Measurements from ENCODE around the gene RTTN. TPM values are rescaled to one million over a fixed set of nuclear protein-coding genes. Genes with fewer than 3 reads are reported as not detected.

RTTN gene
- total RNA-seq, 1 experiment from 2014 or later = 25.9 TPM

DNA sequence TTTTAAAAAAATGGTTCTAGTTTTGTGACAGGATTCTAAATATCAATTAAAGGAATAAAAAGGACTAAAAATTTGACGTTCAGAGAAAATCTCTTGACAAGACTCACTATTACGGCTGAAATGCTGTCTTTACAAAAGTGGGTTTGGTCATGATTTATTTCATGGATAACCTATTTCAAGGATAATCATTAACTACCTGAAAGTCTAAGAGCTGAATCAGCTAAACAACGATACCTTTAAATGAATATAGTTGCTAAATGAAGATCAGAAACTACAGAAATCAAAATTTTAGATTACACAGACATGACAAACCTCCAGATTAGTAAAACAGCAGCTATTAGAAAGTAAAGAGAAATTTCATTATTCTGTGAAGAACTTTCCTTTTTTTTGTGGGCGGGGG is 35.7 kb downstream of the RTTN start:
- TF ChIP-seq EZH2 (IDR thresholded peaks at IDR 0.05; ENCODE audit: borderline replicate concordance, low read depth, low read length, poor library complexity, severe bottlenecking) = no peak
- TF ChIP-seq, protein P1, sequence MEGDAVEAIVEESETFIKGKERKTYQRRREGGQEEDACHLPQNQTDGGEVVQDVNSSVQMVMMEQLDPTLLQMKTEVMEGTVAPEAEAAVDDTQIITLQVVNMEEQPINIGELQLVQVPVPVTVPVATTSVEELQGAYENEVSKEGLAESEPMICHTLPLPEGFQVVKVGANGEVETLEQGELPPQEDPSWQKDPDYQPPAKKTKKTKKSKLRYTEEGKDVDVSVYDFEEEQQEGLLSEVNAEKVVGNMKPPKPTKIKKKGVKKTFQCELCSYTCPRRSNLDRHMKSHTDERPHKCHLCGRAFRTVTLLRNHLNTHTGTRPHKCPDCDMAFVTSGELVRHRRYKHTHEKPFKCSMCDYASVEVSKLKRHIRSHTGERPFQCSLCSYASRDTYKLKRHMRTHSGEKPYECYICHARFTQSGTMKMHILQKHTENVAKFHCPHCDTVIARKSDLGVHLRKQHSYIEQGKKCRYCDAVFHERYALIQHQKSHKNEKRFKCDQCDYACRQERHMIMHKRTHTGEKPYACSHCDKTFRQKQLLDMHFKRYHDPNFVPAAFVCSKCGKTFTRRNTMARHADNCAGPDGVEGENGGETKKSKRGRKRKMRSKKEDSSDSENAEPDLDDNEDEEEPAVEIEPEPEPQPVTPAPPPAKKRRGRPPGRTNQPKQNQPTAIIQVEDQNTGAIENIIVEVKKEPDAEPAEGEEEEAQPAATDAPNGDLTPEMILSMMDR (conservative IDR thresholded peaks at IDR 0.05; ENCODE audit: low read depth, low read length) = no peak
- no peak overlapping the region for H3K4me3 ChIP-seq (ENCODE audit: low read depth, low read length, poor library complexity, severe bottlenecking)
- H3K36me3 ChIP-seq (ENCODE audit: insufficient read depth, low read length, poor library complexity, severe bottlenecking) = no peaks in the 10 kb centered on the region
- ChIA-PET POLR2A (ENCODE audit: low non-redundant PET) (no interaction called here), CTCF (no interaction called here)
- no peaks in the 10 kb centered on the region for H3K9me3 ChIP-seq (ENCODE audit: low read depth, low read length, poor library complexity, severe bottlenecking)
- no peak overlapping the region for H3K27ac ChIP-seq (ENCODE audit: low read depth, low read length, poor library complexity, severe bottlenecking)
- intact Hi-C loops (cut with micrococcal nuclease; ENCODE audit: unreplicated experiment) = no loop called here
- no peak for DNase-seq (ENCODE audit: low spot score)
- H3K4me1 ChIP-seq (ENCODE audit: insufficient read depth, low read length, poor library complexity, severe bottlenecking) = peaks cover 7% of the 10 kb centered on the region
- no peaks in the 10 kb centered on the region for H3K27me3 ChIP-seq (replicated peaks; ENCODE audit: insufficient read depth, low read depth, low read length, poor library complexity)
- no TSS peak for BruUV-seq (replicated peaks)

- ChIA-PET CTCF (interaction anchor here (1.2 kb wide), 1 partner anchor 29 kb away, joined by 3 read pairs; no protein-coding TSS in a partner anchor), POLR2A (ENCODE audit: low non-redundant PET) (no interaction called here)
- no peak for DNase-seq (ENCODE audit: low spot score)
- intact Hi-C loops (cut with micrococcal nuclease; ENCODE audit: unreplicated experiment) = no loop called here
- no peak for TF ChIP-seq EZH2 (IDR thresholded peaks at IDR 0.05; ENCODE audit: borderline replicate concordance, low read depth, low read length, poor library complexity, severe bottlenecking)
- TF ChIP-seq, protein P1 (conservative IDR thresholded peaks at IDR 0.05; ENCODE audit: low read depth, low read length) = no peak
- Histone ChIP-seq H3K27me3 (replicated peaks; ENCODE audit: insufficient read depth, low read depth, low read length, poor library complexity) (no peaks in the 10 kb centered on the region), H3K27ac (ENCODE audit: low read depth, low read length, poor library complexity, severe bottlenecking) (no peak overlapping the region), H3K4me3 (ENCODE audit: low read depth, low read length, poor library complexity, severe bottlenecking) (no peak overlapping the region), H3K4me1 (ENCODE audit: insufficient read depth, low read length, poor library complexity, severe bottlenecking) (peaks cover 3% of the 10 kb centered on the region), H3K9me3 (ENCODE audit: low read depth, low read length, poor library complexity, severe bottlenecking) (no peaks in the 10 kb centered on the region), H3K36me3 (ENCODE audit: insufficient read depth, low read length, poor library complexity, severe bottlenecking) (peaks cover 8% of the 10 kb centered on the region)
- no TSS peak for BruUV-seq (replicated peaks)
Measured at GRCh38 chr18:70166668-70167067, 38.8 kb downstream of the RTTN start.

DNA sequence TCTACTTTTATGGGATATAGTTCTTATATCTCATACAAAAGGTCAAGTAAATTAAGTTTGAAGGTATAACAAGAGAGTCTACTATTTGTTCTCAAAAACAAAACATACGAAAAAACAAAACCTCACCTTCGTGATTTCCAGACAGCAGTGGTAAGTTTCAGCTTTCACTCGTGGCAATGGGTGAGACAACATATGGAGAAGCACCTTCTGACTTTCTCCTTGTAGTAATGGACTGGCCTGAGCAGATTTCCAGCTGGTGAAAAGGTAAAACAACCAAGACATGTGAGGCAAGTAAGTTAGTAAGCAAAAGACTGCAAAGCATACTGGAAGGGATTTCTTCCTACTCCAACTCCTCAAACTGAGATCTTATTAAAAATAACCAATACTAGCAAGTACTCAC is 39.6 kb downstream of the RTTN start:
- peaks cover 8% of the 10 kb centered on the region for H3K36me3 ChIP-seq (ENCODE audit: insufficient read depth, low read length, poor library complexity, severe bottlenecking)
- no peaks in the 10 kb centered on the region for H3K27me3 ChIP-seq (replicated peaks; ENCODE audit: insufficient read depth, low read depth, low read length, poor library complexity)
- CTCF ChIA-PET = interaction anchor here (1.2 kb wide), 1 partner anchor 29 kb away, joined by 3 read pairs; no protein-coding TSS in a partner anchor
- no peak for TF ChIP-seq EZH2 (IDR thresholded peaks at IDR 0.05; ENCODE audit: borderline replicate concordance, low read depth, low read length, poor library complexity, severe bottlenecking)
- TF ChIP-seq, protein P1 (conservative IDR thresholded peaks at IDR 0.05; ENCODE audit: low read depth, low read length) = no peak
- no peaks in the 10 kb centered on the region for H3K9me3 ChIP-seq (ENCODE audit: low read depth, low read length, poor library complexity, severe bottlenecking)
- BruUV-seq (replicated peaks) = no TSS peak
- no peak overlapping the region for H3K4me3 ChIP-seq (ENCODE audit: low read depth, low read length, poor library complexity, severe bottlenecking)
- no peak overlapping the region for H3K27ac ChIP-seq (ENCODE audit: low read depth, low read length, poor library complexity, severe bottlenecking)
- intact Hi-C loops (cut with micrococcal nuclease; ENCODE audit: unreplicated experiment) = no loop called here
- POLR2A ChIA-PET (ENCODE audit: low non-redundant PET) = no interaction called here
- DNase-seq (ENCODE audit: low spot score) = no peak
- no peaks in the 10 kb centered on the region for H3K4me1 ChIP-seq (ENCODE audit: insufficient read depth, low read length, poor library complexity, severe bottlenecking)
